Fibroblast of mammary gland (primary cell): ENCODE measurements around the gene TRMT10B.

Experiments used
- DNase-seq: peaks from one replicate; pipeline ENCODE4 v3.0.0-alpha.2; 2010; ENCODE audit warnings: low read depth
- H3K4me3 ChIP-seq: 2 replicates; pipeline ENCODE4 v1.5.1; 2011; ENCODE audit warnings: low read depth, mild to moderate bottlenecking, low read length, moderate library complexity; ENCODE audit not compliant: control insufficient read depth
- CTCF ChIP-seq: conservative IDR thresholded peaks from 2 replicates; pipeline ENCODE4 v1.5.1; 2011; ENCODE audit warnings: low read depth, low read length, inconsistent platforms; ENCODE audit not compliant: control insufficient read depth, insufficient read depth

TRMT10B gene

GRCh38 chr9:37732086-37732741, 21.4 kb upstream of the TRMT10B start:
- no peak for TF ChIP-seq CTCF
- DNase-seq: no peak
- H3K4me3 ChIP-seq: no peak overlapping the region

GRCh38 chr9:37732952-37733351, 20.7 kb upstream of the TRMT10B start:
- no peak for DNase-seq
- H3K4me3 ChIP-seq: no peak overlapping the region
- no peak for TF ChIP-seq CTCF

GRCh38 chr9:37739222-37739621, 14.4 kb upstream of the TRMT10B start:
- TF ChIP-seq CTCF: no peak
- no peak for DNase-seq
- H3K4me3 ChIP-seq: no peak overlapping the region

GRCh38 chr9:37740128-37740527, 13.5 kb upstream of the TRMT10B start:
- H3K4me3 ChIP-seq: no peak overlapping the region
- TF ChIP-seq CTCF: no peak
- DNase-seq: no peak

GRCh38 chr9:37740631-37741328, 12.8 kb upstream of the TRMT10B start:
- no peak for TF ChIP-seq CTCF
- no peak for DNase-seq
- no peak overlapping the region for H3K4me3 ChIP-seq

GRCh38 chr9:37745970-37746369, 7.6 kb upstream of the TRMT10B start:
- no peak for TF ChIP-seq CTCF
- no peak overlapping the region for H3K4me3 ChIP-seq
- no peak for DNase-seq
